Ascending aorta (tissue), 2 donors: ENCODE measurements around the gene SLIT3. TPM values are rescaled to one million over a fixed set of nuclear protein-coding genes. Genes with fewer than 3 reads are reported as not detected.
"Not testable (repeated sequence)": the region's sequence is repeated elsewhere in the genome, so short reads cannot be mapped to it uniquely, and the experiment has no call there.

ENCODE experiments used
- DNase-seq, 2 donors: peaks; one replicate each; pipeline ENCODE4 v3.0.0-alpha.2; 2019; ENCODE audit warnings: low spot score in 2 of 2
- H3K27ac ChIP-seq, 2 donors: fragments of 200-600 bp; sonication (generic); one replicate each; pipeline ENCODE4 v1.5.1; 2016 to 2017; ENCODE audit warnings: mild to moderate bottlenecking in 1 of 2
- H3K27me3 ChIP-seq: fragments of 200-600 bp; sonication (generic); one replicate; pipeline ENCODE4 v1.5.1; 2017
- H3K36me3 ChIP-seq, 2 donors: fragments of 200-600 bp; sonication (generic); one replicate each; pipeline ENCODE4 v1.5.1; 2016
- H3K4me1 ChIP-seq, 2 donors: fragments of 200-600 bp; sonication (generic); one replicate each; pipeline ENCODE4 v1.5.1; 2016 to 2017; ENCODE audit warnings: mild to moderate bottlenecking in 1 of 2
- H3K4me3 ChIP-seq, 2 donors: fragments of 200-600 bp; sonication (generic); one replicate each; pipeline ENCODE4 v1.5.1; 2016 to 2017; ENCODE audit warnings: mild to moderate bottlenecking in 1 of 2
- H3K9me3 ChIP-seq, 2 donors: fragments of 200-600 bp; sonication (generic); one replicate each; pipeline ENCODE4 v1.5.1; 2016
- intact Hi-C: fragments of 100-400 bp; cut with DNase I; formaldehyde crosslinking; loops from one replicate; pipeline ENCODE4 v1.15.1; 2023
- total RNA-seq: library from RNA; depleted of rRNA; stranded (reverse); fragments of >200 nt; gene quantifications from one replicate; pipeline ENCODE4 v1.1.0, GENCODE V29; 2016
- TF ChIP-seq, protein P1 (sequence below), 3 experiments: fragments of 200-600 bp in 2 of 3; fragments of 450-650 bp in 1 of 3; sonication (generic) in 2 of 3; IDR thresholded peaks; one replicate each; pipeline ENCODE4 v1.5.1; 2016 to 2019; ENCODE audit warnings: antibody characterized with exemption in 3 of 3, mild to moderate bottlenecking in 1 of 3, moderate library complexity in 1 of 3

Gene SLIT3
- total RNA-seq, 1 donor from 2014 or later = 128 TPM

DNA sequence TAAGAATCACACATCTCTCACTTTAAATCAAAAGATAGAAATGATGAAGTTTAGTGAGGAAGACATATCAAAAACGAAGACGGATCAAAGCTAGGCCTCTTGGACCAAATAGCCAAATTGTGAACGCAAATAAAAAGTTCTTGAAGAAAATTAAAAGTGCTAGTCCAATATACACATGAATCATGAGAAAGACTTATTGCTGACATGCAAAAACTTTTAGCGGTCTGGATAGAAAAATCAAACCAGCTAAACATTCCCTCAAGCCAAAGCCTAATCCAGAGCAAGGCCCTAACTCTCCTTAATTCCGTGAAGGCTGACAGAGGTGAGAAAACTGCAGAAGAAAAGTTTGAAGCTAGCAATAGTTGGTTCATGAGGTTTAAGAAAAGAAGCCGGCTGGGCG lies 557.3 kb downstream of the SLIT3 start:
- Histone ChIP-seq H3K36me3 (peaks cover 0 to 4% of the 10 kb centered on the region in 2 donors), H3K27ac (no peak overlapping the region), H3K27me3 (no peaks in the 10 kb centered on the region), H3K4me1 (peaks cover 0 to 2% of the 10 kb centered on the region in 2 donors), H3K9me3 (peaks cover 0 to 5% of the 10 kb centered on the region in 2 donors), H3K4me3 (no peak overlapping the region)
- intact Hi-C loops = loop anchor here (5.0 kb wide), 1 partner anchor 61 kb away; no protein-coding TSS in a partner anchor
- no peak for DNase-seq
- TF ChIP-seq, protein P1, sequence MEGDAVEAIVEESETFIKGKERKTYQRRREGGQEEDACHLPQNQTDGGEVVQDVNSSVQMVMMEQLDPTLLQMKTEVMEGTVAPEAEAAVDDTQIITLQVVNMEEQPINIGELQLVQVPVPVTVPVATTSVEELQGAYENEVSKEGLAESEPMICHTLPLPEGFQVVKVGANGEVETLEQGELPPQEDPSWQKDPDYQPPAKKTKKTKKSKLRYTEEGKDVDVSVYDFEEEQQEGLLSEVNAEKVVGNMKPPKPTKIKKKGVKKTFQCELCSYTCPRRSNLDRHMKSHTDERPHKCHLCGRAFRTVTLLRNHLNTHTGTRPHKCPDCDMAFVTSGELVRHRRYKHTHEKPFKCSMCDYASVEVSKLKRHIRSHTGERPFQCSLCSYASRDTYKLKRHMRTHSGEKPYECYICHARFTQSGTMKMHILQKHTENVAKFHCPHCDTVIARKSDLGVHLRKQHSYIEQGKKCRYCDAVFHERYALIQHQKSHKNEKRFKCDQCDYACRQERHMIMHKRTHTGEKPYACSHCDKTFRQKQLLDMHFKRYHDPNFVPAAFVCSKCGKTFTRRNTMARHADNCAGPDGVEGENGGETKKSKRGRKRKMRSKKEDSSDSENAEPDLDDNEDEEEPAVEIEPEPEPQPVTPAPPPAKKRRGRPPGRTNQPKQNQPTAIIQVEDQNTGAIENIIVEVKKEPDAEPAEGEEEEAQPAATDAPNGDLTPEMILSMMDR (IDR thresholded peaks at IDR 0.05) = no peak

DNA sequence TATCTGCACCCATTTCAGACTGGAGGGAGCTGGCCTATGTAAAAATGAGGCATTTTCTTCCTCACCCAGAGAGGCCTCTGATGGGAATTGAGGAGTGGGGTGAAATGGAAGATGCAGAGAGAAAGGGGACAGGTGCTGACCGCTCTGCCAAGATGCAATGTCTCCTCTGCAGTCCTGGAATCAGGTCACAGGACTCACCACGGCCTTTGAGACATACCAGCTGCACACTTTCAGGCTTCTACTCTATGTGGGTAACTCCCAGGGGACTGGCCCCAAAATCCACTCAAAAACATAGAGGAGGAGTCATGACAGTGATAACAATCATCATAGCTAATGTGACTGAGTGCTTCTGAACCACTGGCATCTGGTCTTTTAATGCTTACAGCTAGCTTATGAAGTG lies 558.6 kb downstream of the SLIT3 start:
- not testable (repeated sequence) for H3K36me3 ChIP-seq, H3K4me3 ChIP-seq, H3K9me3 ChIP-seq, H3K27me3 ChIP-seq, DNase-seq, H3K4me1 ChIP-seq, H3K27ac ChIP-seq
- intact Hi-C loops = loop anchor here (5.0 kb wide), 1 partner anchor 60 kb away; no protein-coding TSS in a partner anchor

DNA sequence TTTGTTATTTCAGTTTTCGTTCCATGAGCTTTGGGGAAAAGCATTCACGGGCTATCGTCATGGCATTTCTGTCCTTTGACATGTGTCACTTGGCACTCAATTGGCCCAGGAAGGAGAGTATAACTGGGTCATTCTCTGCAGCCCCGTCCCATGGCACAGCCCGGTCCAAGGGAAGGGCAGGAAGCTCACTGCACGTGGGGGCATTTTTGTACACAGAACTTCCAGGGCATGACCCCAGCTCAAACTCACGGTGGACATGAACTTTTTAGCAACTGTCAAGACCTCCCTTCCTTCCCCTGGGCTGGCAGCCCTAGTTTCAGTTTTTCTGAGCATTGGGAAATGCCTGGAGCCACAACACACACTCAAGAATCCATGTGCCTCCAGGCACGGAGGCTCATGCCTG lies 560.1 kb downstream of the SLIT3 start:
- Histone ChIP-seq H3K27me3 (no peaks in the 10 kb centered on the region), H3K27ac (peak overlapping the region; percentile 77 to 83), H3K9me3 (peaks cover 0 to 5% of the 10 kb centered on the region in 2 donors), H3K36me3 (no peaks in the 10 kb centered on the region), H3K4me1 (peaks cover 9 to 10% of the 10 kb centered on the region in 2 donors), H3K4me3 (peak overlapping the region; percentile 19 to 52)
- DNase-seq = peak in 1 of 2 donors; percentile 74
- intact Hi-C loops = loop anchor here (5.0 kb wide), 1 partner anchor 59 kb away; no protein-coding TSS in a partner anchor
- TF ChIP-seq, protein P1 (IDR thresholded peaks at IDR 0.05) = no peak

DNA sequence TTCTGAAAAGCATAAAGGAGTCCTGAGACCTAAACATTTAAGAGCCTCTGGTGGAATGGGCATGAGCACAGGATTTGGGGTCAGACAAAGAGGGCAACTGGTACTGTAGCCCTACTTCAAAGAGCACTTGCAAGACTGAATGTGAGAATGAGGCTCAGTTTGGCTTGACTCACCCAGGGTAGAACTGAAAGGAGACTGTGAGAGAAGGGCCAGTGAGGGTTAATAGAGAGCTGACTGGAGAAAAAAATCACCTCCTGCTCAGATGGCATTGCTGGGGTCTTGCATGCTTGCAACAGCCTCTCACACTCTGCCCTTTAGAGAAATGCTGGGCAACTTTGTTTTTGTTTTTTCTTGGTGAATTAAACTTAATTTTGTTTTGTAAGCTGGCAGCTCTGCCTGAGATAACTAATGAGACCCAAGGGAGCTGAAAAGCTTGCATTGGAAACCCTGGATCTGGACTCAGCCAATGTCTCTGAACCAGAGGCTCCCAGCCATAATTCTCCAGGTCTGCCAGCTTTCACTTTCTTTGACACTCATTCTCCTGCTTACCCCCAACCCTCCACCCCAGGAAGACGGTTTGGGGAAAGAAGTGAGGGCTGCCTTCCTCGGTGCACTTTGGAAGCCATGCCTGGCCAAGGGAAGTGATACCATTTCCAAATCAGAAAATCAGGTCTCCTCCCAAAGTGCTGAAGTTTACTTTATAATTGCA lies 560.7 kb downstream of the SLIT3 start:
- peak overlapping the region; percentile 19 to 52 for H3K4me3 ChIP-seq
- TF ChIP-seq, protein P1 (IDR thresholded peaks at IDR 0.05) = no peak
- H3K27ac ChIP-seq = peak overlapping the region; percentile 77 to 83
- peaks cover 0 to 5% of the 10 kb centered on the region in 2 donors for H3K9me3 ChIP-seq
- H3K36me3 ChIP-seq = no peaks in the 10 kb centered on the region
- DNase-seq = no peak
- peaks cover 12 to 15% of the 10 kb centered on the region in 2 donors for H3K4me1 ChIP-seq
- H3K27me3 ChIP-seq = no peaks in the 10 kb centered on the region
- intact Hi-C loops = loop anchor here (5.0 kb wide), 1 partner anchor 58 kb away; no protein-coding TSS in a partner anchor

DNA sequence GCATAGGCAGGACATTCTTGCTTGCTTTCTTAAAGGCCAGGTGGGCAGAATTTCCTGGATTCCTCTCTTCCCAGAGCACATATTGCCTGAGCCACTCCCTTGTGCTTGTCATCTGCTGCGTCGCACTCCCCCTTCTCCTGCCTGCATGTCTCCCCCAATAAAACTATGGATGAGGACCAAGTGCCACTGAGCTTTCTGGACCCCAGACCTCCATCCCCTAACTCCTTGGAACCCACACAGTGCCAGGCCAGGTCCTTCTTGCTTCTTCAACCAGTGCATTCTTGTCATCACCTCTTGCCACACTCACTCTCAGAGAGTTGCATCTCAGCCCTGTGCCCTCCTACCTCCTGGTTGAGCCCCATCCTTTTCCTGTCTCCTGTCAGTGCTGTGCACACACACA lies 563.9 kb downstream of the SLIT3 start:
- intact Hi-C loops = no loop called here
- no peak overlapping the region for H3K27ac ChIP-seq
- DNase-seq = no peak
- H3K36me3 ChIP-seq = no peaks in the 10 kb centered on the region
- TF ChIP-seq, protein P1 (IDR thresholded peaks at IDR 0.05) = no peak
- H3K4me3 ChIP-seq = no peak overlapping the region
- H3K27me3 ChIP-seq = no peaks in the 10 kb centered on the region
- H3K4me1 ChIP-seq = peaks cover 19% of the 10 kb centered on the region in 2 donors
- H3K9me3 ChIP-seq = no peaks in the 10 kb centered on the region

DNA sequence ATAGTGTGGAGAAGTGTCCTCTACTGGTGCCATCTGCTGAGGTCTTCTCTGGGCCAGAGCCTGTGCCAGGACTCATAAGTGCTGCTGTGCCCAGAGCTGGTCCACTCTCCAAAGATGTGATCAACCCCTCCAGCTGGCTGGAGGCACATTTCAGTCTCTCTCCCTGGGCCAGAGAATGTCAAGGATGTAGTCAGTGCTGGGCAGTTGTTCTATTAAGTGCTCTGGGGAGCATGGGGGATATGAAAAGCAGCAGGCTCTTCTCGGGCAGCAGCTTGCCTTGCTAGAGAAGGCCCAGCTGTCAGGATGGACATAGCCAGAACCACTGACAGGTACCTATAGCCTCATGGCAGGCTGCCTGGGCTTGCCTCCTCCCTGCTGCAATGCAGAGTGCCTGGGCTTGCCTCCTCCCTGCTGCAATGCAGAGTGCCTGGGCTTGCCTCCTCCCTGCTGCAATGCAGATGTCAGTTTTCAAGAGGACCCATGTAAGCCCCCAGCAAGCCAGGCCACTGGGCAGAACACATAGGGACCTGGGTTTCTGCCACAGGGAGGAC lies 564.6 kb downstream of the SLIT3 start:
- Histone ChIP-seq H3K36me3 (no peaks in the 10 kb centered on the region), H3K27me3 (no peaks in the 10 kb centered on the region), H3K9me3 (no peaks in the 10 kb centered on the region), H3K27ac (peak overlapping the region; percentile 76 to 82), H3K4me1 (peaks cover 17 to 19% of the 10 kb centered on the region in 2 donors), H3K4me3 (no peak overlapping the region)
- TF ChIP-seq, protein P1 (IDR thresholded peaks at IDR 0.05) = no peak
- intact Hi-C loops = no loop called here
- no peak for DNase-seq
